Activated naive CD4-positive, alpha-beta T cell treated with anti-CD3 and anti-CD28 coated beads, Interleukin-2, amount 10 ng/mL, durations not matched to agents 7 days and 5 days (primary cell): ENCODE measurements around the gene CLEC16A.

Source experiments
- CTCF ChIA-PET: fragments of 350-600 bp; sonication (Branson Sonifier 250); formaldehyde crosslinking; loops from one replicate; lab custom pipeline; 2021; ENCODE audit warnings: antibody characterized with exemption; lab: Charles Lee
- DNase-seq: peaks from one replicate; pipeline ENCODE4 v3.0.0-alpha.2; 2020
- H3K27ac Mint-ChIP-seq: one replicate; pipeline ENCODE4 v1.8.0; 2021; ENCODE audit warnings: mild to moderate bottlenecking, moderate library complexity, mixed read lengths
- H3K27me3 Mint-ChIP-seq: one replicate; pipeline ENCODE4 v1.8.0; 2021; ENCODE audit warnings: mild to moderate bottlenecking, mixed read lengths
- H3K36me3 Mint-ChIP-seq: one replicate; pipeline ENCODE4 v1.8.0; 2021; ENCODE audit warnings: mixed read lengths
- H3K4me1 Mint-ChIP-seq: one replicate; pipeline ENCODE4 v1.8.0; 2021; ENCODE audit warnings: mixed read lengths
- H3K4me3 Mint-ChIP-seq: one replicate; pipeline ENCODE4 v1.8.0; 2021; ENCODE audit warnings: mild to moderate bottlenecking, moderate library complexity, mixed read lengths
- H3K9me3 Mint-ChIP-seq: one replicate; pipeline ENCODE4 v1.8.0; 2021; ENCODE audit warnings: mixed read lengths

The CLEC16A gene

DNA sequence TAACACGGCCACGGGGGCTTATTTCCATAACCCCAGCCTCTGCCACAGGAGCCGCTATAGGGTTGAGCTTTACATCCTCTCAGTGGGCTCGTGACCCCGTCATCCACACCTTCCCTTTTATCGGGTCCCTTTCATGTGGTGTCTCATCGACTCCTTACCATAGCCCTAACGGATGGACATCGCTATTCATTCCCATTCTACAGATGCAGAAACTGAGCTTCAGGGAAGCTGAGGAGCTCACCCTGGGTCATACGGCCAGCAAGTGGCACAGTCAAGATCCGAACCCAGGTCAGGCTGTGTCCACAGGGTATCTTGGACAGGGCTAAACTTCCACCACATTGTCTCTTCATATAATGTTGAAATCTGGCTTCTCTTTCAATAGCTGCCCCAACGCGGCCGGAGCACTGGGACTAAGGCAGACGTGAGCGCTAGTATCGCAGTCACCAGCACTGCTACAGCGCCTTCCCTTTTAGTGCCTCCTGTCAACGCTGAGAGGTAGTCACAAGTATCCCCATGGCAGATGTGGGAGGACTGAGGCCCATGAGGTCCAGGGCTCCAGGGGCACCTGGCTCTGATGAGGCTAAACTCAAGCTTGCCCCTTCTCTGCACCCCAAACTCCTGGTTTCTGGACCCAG is 260.8 kb downstream of the CLEC16A start:
- Mint-ChIP-seq H3K4me3 (no peak overlapping the region), H3K4me1 (peaks cover 47% of the 10 kb centered on the region), H3K27ac (peak overlapping the region; percentile 42), H3K9me3 (peaks cover 13% of the 10 kb centered on the region), H3K27me3 (peaks cover 42% of the 10 kb centered on the region), H3K36me3 (peaks cover 8% of the 10 kb centered on the region)
- DNase-seq: no peak
- CTCF ChIA-PET: interaction anchor here (1.3 to 4.7 kb wide), 3 partner anchors 13 to 17 kb away, joined by 4 to 19 read pairs (median 5); no protein-coding TSS in a partner anchor

DNA sequence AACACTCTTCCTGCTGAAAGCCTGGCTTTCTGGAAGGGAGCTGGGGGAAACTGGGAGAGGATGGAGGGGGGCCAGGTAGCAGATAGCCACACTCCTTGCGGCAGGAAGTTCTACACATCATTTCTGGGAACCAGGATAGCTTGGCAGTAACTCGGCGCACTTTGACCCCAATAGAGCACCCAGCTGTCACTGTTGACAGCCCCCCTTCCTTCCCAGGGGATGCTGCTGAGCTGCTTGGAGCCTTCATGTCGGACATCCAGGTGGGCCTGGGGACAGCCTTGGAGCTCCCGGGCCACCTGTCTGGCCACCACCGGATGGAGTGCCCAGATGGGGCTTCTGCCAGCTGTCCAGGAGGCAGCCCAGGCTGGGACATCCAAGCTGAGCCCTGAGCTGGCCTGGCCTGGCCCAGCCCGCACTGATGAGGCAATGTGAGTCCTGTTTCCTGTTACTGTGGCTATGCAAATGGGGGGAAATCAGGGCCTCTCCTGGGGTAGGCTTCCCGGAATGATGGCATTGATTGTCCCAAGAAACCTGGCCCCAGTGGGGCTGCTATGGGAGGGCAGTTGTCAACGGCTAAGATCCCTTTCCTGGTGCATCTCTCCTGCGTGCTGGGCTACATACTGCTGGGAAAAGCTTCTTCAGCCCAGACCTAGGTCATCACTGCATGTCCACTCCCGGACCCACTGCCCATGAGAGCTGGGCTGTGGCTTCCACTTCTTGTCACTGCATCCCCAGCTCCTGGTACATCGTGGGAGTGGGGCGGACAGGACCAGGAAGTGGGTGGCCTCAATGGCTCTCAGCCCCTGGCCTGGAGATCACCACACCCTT is 261.6 kb downstream of the CLEC16A start:
- peaks cover 9% of the 10 kb centered on the region for H3K36me3 Mint-ChIP-seq
- peaks cover 49% of the 10 kb centered on the region for H3K27me3 Mint-ChIP-seq
- no peak overlapping the region for H3K27ac Mint-ChIP-seq
- H3K4me1 Mint-ChIP-seq: peaks cover 40% of the 10 kb centered on the region
- DNase-seq: no peak
- H3K9me3 Mint-ChIP-seq: peaks cover 13% of the 10 kb centered on the region
- CTCF ChIA-PET: interaction anchor here (1.0 to 4.7 kb wide), 4 partner anchors 12 to 241 kb away, joined by 3 to 19 read pairs (median 4); no protein-coding TSS in a partner anchor
- no peak overlapping the region for H3K4me3 Mint-ChIP-seq

DNA sequence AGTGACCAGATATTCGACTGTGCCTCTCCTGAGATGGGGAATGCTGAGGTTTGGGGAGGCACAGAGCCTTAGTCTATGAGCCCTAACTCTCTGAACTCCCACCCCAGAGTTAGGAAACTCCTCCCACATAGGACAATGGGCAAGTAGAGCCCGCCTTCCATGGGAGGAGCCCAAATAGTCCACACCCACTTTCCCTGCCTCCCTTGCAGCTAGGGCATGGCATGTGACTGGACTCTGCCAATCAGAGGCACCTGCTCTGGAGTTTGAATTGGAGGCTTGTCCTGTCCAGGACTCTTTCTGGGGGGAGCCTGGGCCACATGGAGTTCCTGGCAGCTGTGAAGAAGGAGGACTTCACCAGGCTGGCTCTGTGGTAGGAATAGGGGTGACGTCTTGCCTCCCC is 263.3 kb downstream of the CLEC16A start:
- DNase-seq: no peak
- Mint-ChIP-seq H3K4me1 (peaks cover 33% of the 10 kb centered on the region), H3K9me3 (peaks cover 13% of the 10 kb centered on the region), H3K36me3 (peaks cover 9% of the 10 kb centered on the region), H3K27me3 (peaks cover 43% of the 10 kb centered on the region), H3K27ac (peak overlapping the region; percentile 45), H3K4me3 (no peak overlapping the region)
- CTCF ChIA-PET: interaction anchor here (4.7 kb wide), 1 partner anchor 11 kb away, joined by 19 read pairs; no protein-coding TSS in a partner anchor

DNA sequence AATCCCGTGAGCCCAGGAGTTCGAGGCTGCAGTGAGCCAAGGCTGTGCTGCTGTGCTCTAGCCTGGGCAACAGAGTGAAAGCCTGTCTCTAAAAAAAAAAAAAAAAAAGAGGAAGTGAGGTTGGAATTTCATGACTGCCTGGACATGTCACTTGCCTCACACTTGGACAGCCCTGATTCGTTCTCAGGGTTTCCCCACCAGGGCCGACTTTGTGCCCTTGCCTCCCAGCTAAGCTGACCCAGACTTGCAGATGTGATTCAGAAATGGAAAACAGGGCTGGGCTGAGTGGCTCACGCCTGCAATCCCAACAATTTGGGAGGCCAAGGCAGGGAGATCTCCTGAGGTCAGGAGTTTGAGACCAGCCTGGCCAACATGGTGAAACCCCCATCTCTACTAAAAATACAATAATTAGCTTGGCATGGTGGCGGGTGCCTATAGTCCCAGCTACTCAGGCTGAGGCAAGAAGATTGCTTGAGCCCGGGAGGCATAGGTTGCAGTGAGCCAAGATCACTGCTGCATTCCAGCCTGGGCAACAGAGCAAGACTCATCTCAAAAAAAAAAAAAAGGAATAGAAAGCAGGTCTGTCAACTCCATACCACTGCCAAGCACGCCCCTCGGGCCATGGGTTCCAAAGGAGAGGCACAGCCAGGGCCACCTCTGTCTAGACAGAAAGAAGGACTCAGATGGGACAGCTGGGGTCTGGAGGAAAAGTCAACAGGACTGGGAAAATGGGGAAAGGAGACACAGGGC is 264.7 kb downstream of the CLEC16A start:
- CTCF ChIA-PET: interaction anchor here (0.6 to 4.7 kb wide), 2 partner anchors 9 to 49 kb away, joined by 3 to 19 read pairs; no protein-coding TSS in a partner anchor
- peaks cover 28% of the 10 kb centered on the region for H3K4me1 Mint-ChIP-seq
- H3K27ac Mint-ChIP-seq: no peak overlapping the region
- H3K9me3 Mint-ChIP-seq: peaks cover 13% of the 10 kb centered on the region
- peaks cover 9% of the 10 kb centered on the region for H3K36me3 Mint-ChIP-seq
- H3K27me3 Mint-ChIP-seq: peaks cover 28% of the 10 kb centered on the region
- DNase-seq: no peak
- H3K4me3 Mint-ChIP-seq: no peak overlapping the region

DNA sequence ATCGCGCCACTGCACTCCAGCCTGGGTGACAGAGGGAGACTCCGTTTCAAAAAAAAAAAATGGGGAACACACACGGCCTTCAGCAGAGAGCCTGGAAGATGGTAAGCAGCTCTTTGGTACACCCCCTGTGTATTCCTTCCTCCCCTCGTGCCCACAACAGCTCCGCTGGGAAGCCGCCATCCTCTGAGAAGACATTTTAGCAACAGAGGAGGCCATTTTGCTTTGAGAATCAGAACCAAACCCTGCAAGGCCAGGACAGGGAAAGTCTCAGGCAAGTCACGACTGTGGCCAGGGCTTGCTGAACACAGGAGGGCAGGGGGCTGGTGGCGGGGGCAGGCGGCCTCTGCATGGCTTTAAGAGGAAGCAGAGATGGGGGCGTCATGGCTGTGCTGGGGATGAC is 265.9 kb downstream of the CLEC16A start:
- CTCF ChIA-PET: interaction anchor here (0.5 to 0.7 kb wide), 2 partner anchors 14 to 23 kb away, joined by 3 read pairs; no protein-coding TSS in a partner anchor
- Mint-ChIP-seq H3K4me3 (no peak overlapping the region), H3K27ac (no peak overlapping the region), H3K9me3 (peaks cover 13% of the 10 kb centered on the region), H3K4me1 (peaks cover 23% of the 10 kb centered on the region), H3K27me3 (peaks cover 21% of the 10 kb centered on the region), H3K36me3 (peaks cover 9% of the 10 kb centered on the region)
- no peak for DNase-seq

DNA sequence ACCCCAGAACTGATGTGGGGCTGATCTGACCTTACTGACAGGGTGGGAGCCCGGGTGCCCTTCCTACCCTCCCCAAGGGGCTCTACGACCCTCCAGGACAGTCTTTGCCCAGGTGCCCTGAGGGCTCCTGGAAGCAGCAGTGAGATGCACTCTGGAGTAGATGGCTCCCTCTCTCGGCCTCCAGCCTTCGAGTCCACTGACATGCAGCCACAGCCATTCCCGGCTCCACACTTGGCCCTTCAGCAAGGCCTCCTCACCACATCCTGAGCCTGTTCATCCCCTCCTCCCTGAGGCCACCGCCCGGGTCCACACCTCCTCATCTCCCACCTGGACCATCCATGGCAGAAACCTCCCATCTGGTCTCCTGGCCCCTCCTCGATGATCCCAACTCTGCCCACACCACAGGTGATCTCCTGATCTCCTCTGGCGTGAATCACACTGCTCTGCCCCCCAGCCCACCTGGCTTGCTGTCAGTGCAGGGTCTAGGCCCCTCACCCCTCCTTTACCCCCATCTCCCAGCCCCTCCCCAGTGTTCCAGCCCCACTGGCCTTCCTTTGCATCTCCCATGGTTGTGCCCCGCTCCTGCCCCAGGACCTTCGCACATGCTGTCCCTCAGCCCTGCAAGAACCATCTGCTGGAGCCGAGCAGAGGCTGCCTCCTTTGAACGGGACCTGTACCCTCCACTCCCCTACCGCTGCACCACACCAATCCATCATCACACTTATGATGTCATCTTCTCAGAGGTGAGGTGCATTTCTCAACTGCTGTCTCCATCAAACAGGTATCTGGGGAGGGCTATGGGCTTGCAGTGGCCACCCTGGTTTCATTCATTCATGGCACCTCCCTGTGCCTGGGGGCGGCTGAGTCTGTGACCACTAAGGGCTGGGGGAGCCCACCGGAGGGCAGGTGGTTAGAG is 267.0 kb downstream of the CLEC16A start:
- Mint-ChIP-seq H3K36me3 (peaks cover 17% of the 10 kb centered on the region), H3K4me3 (no peak overlapping the region), H3K9me3 (peaks cover 20% of the 10 kb centered on the region), H3K27me3 (peaks cover 17% of the 10 kb centered on the region), H3K27ac (no peak overlapping the region), H3K4me1 (peaks cover 17% of the 10 kb centered on the region)
- CTCF ChIA-PET: no interaction called here
- no peak for DNase-seq

DNA sequence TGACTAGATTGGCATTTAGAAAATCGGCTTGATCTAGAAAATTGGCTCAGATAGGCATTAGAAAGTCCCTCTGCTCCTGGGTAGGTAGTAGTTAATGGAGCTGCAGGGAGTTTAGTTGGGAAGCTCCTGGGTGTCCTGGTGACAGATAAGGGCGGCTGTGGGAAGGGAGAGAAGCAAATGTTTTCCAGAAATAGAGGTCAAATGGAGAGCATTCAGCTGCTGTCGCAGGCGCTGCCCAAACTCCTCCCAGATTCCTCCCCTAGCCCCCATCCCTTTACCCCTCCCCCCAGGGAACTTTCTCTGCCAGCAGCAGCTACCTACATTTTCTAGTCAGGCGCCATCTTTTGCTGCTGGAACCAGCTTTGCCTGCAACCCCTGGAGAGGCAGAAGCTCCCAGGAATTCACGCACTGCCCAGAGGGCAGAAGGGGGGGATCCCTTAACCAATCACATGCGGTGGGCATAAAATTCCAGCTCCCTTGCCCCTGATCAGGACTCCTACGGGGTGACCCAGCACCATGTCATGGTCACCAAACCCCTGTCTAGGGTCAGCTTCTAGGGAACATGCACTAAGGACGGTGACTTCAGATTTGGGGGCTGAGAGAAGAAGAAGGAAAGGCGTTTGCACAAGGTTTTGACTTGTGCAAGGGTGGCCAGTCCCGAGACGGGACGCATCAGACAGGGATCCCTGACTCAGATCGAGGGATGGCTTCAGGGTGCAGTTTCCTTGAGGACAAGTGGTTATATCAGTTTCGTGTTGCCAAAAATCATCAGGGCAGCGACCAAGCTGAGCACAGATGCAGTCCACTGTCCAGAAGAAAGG is 267.8 kb downstream of the CLEC16A start:
- peaks cover 18% of the 10 kb centered on the region for H3K36me3 Mint-ChIP-seq
- H3K27me3 Mint-ChIP-seq: peaks cover 17% of the 10 kb centered on the region
- H3K4me1 Mint-ChIP-seq: peaks cover 8% of the 10 kb centered on the region
- H3K27ac Mint-ChIP-seq: peak overlapping the region; percentile 37
- DNase-seq: no peak
- CTCF ChIA-PET: interaction anchor here (0.7 kb wide), 1 partner anchor 244 kb away, joined by 4 read pairs; no protein-coding TSS in a partner anchor
- H3K4me3 Mint-ChIP-seq: no peak overlapping the region
- peaks cover 21% of the 10 kb centered on the region for H3K9me3 Mint-ChIP-seq

DNA sequence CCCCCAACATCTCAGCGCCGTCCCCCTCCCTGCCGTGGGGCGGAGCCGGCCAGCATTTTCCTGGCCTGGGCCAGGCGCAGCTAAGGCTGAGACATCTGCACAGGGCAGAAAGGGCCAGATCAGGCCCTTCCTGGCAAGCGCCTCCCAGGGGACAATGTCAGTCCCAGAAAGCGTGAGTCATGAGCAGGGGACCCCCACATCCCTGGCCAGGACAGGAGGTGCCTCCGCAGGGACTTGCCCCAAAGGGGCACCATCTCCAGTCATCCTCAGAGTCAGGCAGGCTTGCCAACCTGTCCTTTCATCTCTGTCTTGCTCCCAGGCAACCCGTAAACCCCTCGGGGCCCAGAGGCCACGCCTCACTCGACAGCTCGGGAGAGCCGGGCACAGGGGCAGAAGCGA is 268.4 kb downstream of the CLEC16A start:
- Mint-ChIP-seq H3K4me1 (peaks cover 8% of the 10 kb centered on the region), H3K36me3 (peaks cover 18% of the 10 kb centered on the region), H3K4me3 (no peak overlapping the region), H3K27me3 (peaks cover 17% of the 10 kb centered on the region), H3K9me3 (peaks cover 19% of the 10 kb centered on the region), H3K27ac (no peak overlapping the region)
- DNase-seq: no peak
- CTCF ChIA-PET: no interaction called here

DNA sequence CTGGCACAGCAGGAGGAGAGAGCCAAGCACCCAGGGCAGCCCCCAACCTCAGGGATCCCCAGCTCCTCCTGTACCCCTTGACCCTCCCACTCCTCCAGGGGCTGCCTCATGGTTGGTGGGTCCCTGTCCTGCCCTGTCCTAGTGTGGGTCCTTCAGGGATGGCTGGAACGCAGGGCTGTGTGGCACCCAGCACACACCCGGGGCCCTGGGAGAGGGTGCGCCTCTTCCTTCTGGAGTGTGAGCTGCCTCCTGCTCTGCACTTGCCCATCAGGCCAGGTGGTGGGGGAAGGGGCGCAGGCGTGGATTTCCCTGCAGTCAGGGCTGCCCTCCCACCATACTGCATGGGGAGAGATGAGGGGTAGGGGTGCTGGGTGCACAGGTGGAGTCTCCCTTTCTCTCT is 269.0 kb downstream of the CLEC16A start:
- H3K9me3 Mint-ChIP-seq: peaks cover 18% of the 10 kb centered on the region
- H3K27ac Mint-ChIP-seq: no peak overlapping the region
- H3K27me3 Mint-ChIP-seq: peaks cover 17% of the 10 kb centered on the region
- DNase-seq: no peak
- peaks cover 8% of the 10 kb centered on the region for H3K4me1 Mint-ChIP-seq
- H3K36me3 Mint-ChIP-seq: peaks cover 19% of the 10 kb centered on the region
- H3K4me3 Mint-ChIP-seq: no peak overlapping the region
- CTCF ChIA-PET: no interaction called here

DNA sequence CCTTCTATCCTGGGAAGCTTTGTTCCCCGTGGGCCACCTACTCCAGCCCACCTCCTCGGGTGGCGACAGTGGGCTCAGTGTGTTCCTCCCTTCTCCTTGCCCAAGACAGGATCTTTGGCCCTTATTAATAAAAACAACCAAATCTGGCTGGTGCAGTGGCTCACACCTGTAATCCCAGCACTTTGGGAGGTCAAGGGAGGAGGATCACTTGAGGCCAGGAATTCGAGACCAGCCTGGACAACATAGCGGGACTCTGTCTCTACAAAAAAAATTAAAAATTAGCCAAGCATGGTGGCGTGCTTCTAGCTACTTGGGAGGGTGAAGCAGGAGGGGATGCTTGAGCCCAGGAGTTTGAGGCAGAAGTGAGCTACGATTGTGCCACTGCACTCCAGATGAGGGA is 269.4 kb downstream of the CLEC16A start:
- H3K9me3 Mint-ChIP-seq: peaks cover 19% of the 10 kb centered on the region
- peaks cover 17% of the 10 kb centered on the region for H3K27me3 Mint-ChIP-seq
- CTCF ChIA-PET: no interaction called here
- H3K36me3 Mint-ChIP-seq: peaks cover 23% of the 10 kb centered on the region
- DNase-seq: no peak
- peaks cover 12% of the 10 kb centered on the region for H3K4me1 Mint-ChIP-seq
- H3K4me3 Mint-ChIP-seq: no peak overlapping the region
- no peak overlapping the region for H3K27ac Mint-ChIP-seq

DNA sequence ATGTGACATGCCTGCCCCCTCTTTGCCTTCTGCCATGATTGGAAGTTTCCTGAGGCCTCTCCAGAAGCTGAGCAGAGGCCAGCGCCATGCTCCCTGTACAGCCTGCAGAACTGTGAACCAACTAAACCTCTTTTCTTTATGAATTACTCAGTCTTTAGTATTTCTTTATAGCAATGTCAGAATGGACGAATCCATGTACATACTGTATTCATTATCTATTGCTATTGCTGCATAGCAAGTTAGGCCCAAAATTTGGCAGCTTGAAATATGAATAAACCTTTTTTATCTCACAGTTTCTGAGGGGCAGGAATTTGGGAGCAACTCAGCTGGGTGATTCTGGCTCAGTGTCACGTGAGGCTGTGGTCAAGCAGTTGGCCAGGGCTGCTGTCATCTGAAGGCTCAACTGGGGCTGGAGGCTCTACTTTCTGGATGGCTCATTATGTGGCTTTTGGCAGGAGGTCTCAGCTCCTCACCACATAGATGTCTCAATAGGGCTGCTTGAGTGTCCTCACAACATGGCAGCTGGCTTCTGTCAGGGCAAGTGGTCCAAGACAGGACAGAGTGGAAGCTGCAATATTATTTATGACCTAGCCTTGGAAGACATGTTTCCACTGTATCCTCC is 271.7 kb downstream of the CLEC16A start:
- peaks cover 7% of the 10 kb centered on the region for H3K27me3 Mint-ChIP-seq
- H3K36me3 Mint-ChIP-seq: peaks cover 27% of the 10 kb centered on the region
- H3K4me1 Mint-ChIP-seq: peaks cover 28% of the 10 kb centered on the region
- DNase-seq: no peak
- no peak overlapping the region for H3K4me3 Mint-ChIP-seq
- H3K9me3 Mint-ChIP-seq: peaks cover 25% of the 10 kb centered on the region
- no peak overlapping the region for H3K27ac Mint-ChIP-seq
- CTCF ChIA-PET: interaction anchor here (0.6 kb wide), 1 partner anchor 25 kb away, joined by 3 read pairs; no protein-coding TSS in a partner anchor
